ENCODE measurements around the gene SLX9. TPM values are rescaled to one million over a fixed set of nuclear protein-coding genes. Genes with fewer than 3 reads are reported as not detected.

SLX9 gene
- total and polyA plus RNA-seq, 9 donors = 5.6 to 24.1 (median 16.6) TPM

- DNase-seq = no peak
- WGBS, 3 donors = 95 to 96% (median 95%) methylated on average over 21 to 22 of the region's 22 CpGs
- Histone ChIP-seq H3K4me3 (no peak overlapping the region), H3K27me3 (no peaks in the 10 kb centered on the region), H3K4me1 (ENCODE audit: insufficient read depth) (peaks cover 3% of the 10 kb centered on the region), H3K27ac (no peak overlapping the region), H3K9me3 (no peaks in the 10 kb centered on the region), H3K36me3 (no peaks in the 10 kb centered on the region)
- TF ChIP-seq EP300 (IDR thresholded peaks at IDR 0.05) = no peak
- TF ChIP-seq CTCF (IDR thresholded peaks at IDR 0.05) = no peak
- TF ChIP-seq POLR2A (IDR thresholded peaks at IDR 0.05) = no peak
- intact Hi-C loops (cut with DNase I) = no loop called here
These were observed 37.9 kb downstream of the SLX9 start for GRCh38 chr21:44977616-44978340.

- Histone ChIP-seq H3K36me3 (no peaks in the 10 kb centered on the region), H3K4me1 (ENCODE audit: insufficient read depth) (peaks cover 4% of the 10 kb centered on the region), H3K27ac (no peak overlapping the region), H3K4me3 (no peak overlapping the region), H3K27me3 (no peaks in the 10 kb centered on the region), H3K9me3 (no peaks in the 10 kb centered on the region)
- intact Hi-C loops (cut with DNase I) = no loop called here
- DNase-seq = no peak
- no peak for TF ChIP-seq POLR2A (IDR thresholded peaks at IDR 0.05)
- TF ChIP-seq CTCF (IDR thresholded peaks at IDR 0.05) = no peak
- TF ChIP-seq EP300 (IDR thresholded peaks at IDR 0.05) = no peak
- 85 to 90% (median 87%) methylated on average over 20 of the region's 20 CpGs for WGBS, 3 donors
These were observed 40.1 kb downstream of the SLX9 start for GRCh38 chr21:44979687-44980561.

- WGBS, 3 donors = 88 to 91% (median 91%) methylated on average over 38 of the region's 38 CpGs
- Histone ChIP-seq H3K4me3 (no peak overlapping the region), H3K36me3 (no peaks in the 10 kb centered on the region), H3K27ac (no peak overlapping the region), H3K4me1 (ENCODE audit: insufficient read depth) (peaks cover 4% of the 10 kb centered on the region), H3K27me3 (no peaks in the 10 kb centered on the region), H3K9me3 (no peaks in the 10 kb centered on the region)
- DNase-seq = no peak
- TF ChIP-seq EP300 (IDR thresholded peaks at IDR 0.05) (no peak), CTCF (IDR thresholded peaks at IDR 0.05) (no peak), POLR2A (IDR thresholded peaks at IDR 0.05) (no peak)
- intact Hi-C loops (cut with DNase I) = no loop called here
These were observed 41.0 kb downstream of the SLX9 start for GRCh38 chr21:44980562-44981489.
